ENCODE data around the gene NR2F1-AS1. TPM values are rescaled to one million over a fixed set of nuclear protein-coding genes. Genes with fewer than 3 reads are reported as not detected.
A peak's percentile ranks its signal among the peaks of the same experiment; 100 is the strongest.

NR2F1-AS1 gene
- total and polyA plus RNA-seq, 4 donors, result 2.0 to 4.0 (median 2.1) TPM

GRCh38 chr5:93588352-93589151 is 7.5 kb upstream of the NR2F1-AS1 start:
- no peaks in the 10 kb centered on the region for H3K9me3 ChIP-seq (ENCODE audit: control insufficient read depth in 4 of 4, low read length in 3 of 4)
- peaks cover 0 to 16% (median 7%) of the 10 kb centered on the region in 4 donors for H3K4me1 ChIP-seq (ENCODE audit: control insufficient read depth in 4 of 4, insufficient read depth in 4 of 4, low read length in 3 of 4)
- 56% methylated on average over 78 of the region's 78 CpGs for WGBS
- H3K27ac ChIP-seq (ENCODE audit: low read depth in 1 of 2, low read length in 2 of 2), result no peak overlapping the region
- H3K36me3 ChIP-seq (ENCODE audit: control insufficient read depth in 4 of 4, insufficient read depth in 3 of 4, low read depth in 1 of 4, low read length in 3 of 4), result no peaks in the 10 kb centered on the region
- peaks cover 0 to 2% (median 0%) of the 10 kb centered on the region in 4 donors for H3K27me3 ChIP-seq (ENCODE audit: control insufficient read depth in 4 of 4, insufficient read depth in 4 of 4, low read length in 3 of 4)
- peak overlapping the region in 2 of 3 donors; percentile 29 to 32 for H3K4me3 ChIP-seq (ENCODE audit: low read depth in 1 of 3, low read length in 3 of 3)
- no peak overlapping the region for H3K9ac ChIP-seq (ENCODE audit: low read depth in 1 of 2, low read length in 2 of 2)
- peak; percentile 29 for DNase-seq (ENCODE audit: low spot score)
- no peak for TF ChIP-seq FOXA2 (IDR thresholded peaks at IDR 0.05)
- TF ChIP-seq FOXA1 (IDR thresholded peaks at IDR 0.05), result no peak
- TF ChIP-seq RAD21 (IDR thresholded peaks at IDR 0.05), result no peak
- TF ChIP-seq MAX (IDR thresholded peaks at IDR 0.05), result no peak
- TF ChIP-seq EGR1 (IDR thresholded peaks at IDR 0.05; ENCODE audit: low read depth in 2 of 2), result no peak
- TF ChIP-seq YY1 (IDR thresholded peaks at IDR 0.05), result no peak
- no peak for TF ChIP-seq SP1 (IDR thresholded peaks at IDR 0.05)
- no peak for TF ChIP-seq ATF3 (IDR thresholded peaks at IDR 0.05)
- TF ChIP-seq HNF4G (IDR thresholded peaks at IDR 0.05), result no peak

- Histone ChIP-seq H3K9me3 (ENCODE audit: control insufficient read depth in 4 of 4, low read length in 3 of 4) (no peaks in the 10 kb centered on the region), H3K4me1 (ENCODE audit: control insufficient read depth in 4 of 4, insufficient read depth in 4 of 4, low read length in 3 of 4) (peaks cover 0 to 24% (median 11%) of the 10 kb centered on the region in 4 donors), H3K27me3 (ENCODE audit: control insufficient read depth in 4 of 4, insufficient read depth in 4 of 4, low read length in 3 of 4) (peaks cover 0 to 5% (median 2%) of the 10 kb centered on the region in 4 donors), H3K36me3 (ENCODE audit: control insufficient read depth in 4 of 4, insufficient read depth in 3 of 4, low read depth in 1 of 4, low read length in 3 of 4) (no peaks in the 10 kb centered on the region), H3K4me3 (ENCODE audit: low read depth in 1 of 3, low read length in 3 of 3) (peak overlapping the region in 2 of 3 donors; percentile 29 to 32), H3K9ac (ENCODE audit: low read depth in 1 of 2, low read length in 2 of 2) (no peak overlapping the region), H3K27ac (ENCODE audit: low read depth in 1 of 2, low read length in 2 of 2) (no peak overlapping the region)
- TF ChIP-seq MAX (IDR thresholded peaks at IDR 0.05), result no peak
- TF ChIP-seq EGR1 (IDR thresholded peaks at IDR 0.05; ENCODE audit: low read depth in 2 of 2), result no peak
- no peak for TF ChIP-seq NR2F2 (IDR thresholded peaks at IDR 0.05)
- no peak for TF ChIP-seq ZBTB33 (IDR thresholded peaks at IDR 0.05)
- no peak for TF ChIP-seq SP1 (IDR thresholded peaks at IDR 0.05)
- TF ChIP-seq GABPA (IDR thresholded peaks at IDR 0.05 in 1 of 2, conservative IDR thresholded peaks at IDR 0.05 in 1 of 2), result no peak
- no peak for TF ChIP-seq YY1 (IDR thresholded peaks at IDR 0.05)
- no peak for TF ChIP-seq FOXA2 (IDR thresholded peaks at IDR 0.05)
- no peak for TF ChIP-seq FOXA1 (IDR thresholded peaks at IDR 0.05)
- TF ChIP-seq ATF3 (IDR thresholded peaks at IDR 0.05), result no peak
- TF ChIP-seq RAD21 (IDR thresholded peaks at IDR 0.05), result no peak
- no peak for TF ChIP-seq HNF4A (conservative IDR thresholded peaks at IDR 0.05)
- TF ChIP-seq CTCF (IDR thresholded peaks at IDR 0.05; ENCODE audit: low read depth, low read length, missing input control), result no peak
- no peak for TF ChIP-seq REST (IDR thresholded peaks at IDR 0.05)
- no peak for TF ChIP-seq TAF1 (conservative IDR thresholded peaks at IDR 0.05)
- no peak for TF ChIP-seq HNF4G (IDR thresholded peaks at IDR 0.05)
- WGBS, result 56% methylated on average over 59 of the region's 59 CpGs
- peak; percentile 31 for DNase-seq (ENCODE audit: low spot score)
These were observed 6.8 kb upstream of the NR2F1-AS1 start for GRCh38 chr5:93587597-93588351.
